Subcutaneous adipose tissue (tissue), 4 donors: ENCODE data around the gene IL10RA. TPM values are rescaled to one million over a fixed set of nuclear protein-coding genes. Genes with fewer than 3 reads are reported as not detected.

Experiments used
- CTCF ChIP-seq: fragments of 450-650 bp; IDR thresholded peaks from one replicate; pipeline ENCODE4 v1.5.1; 2016; ENCODE audit warnings: low read depth, mild to moderate bottlenecking, control low read depth, antibody characterized with exemption, moderate library complexity
- total RNA-seq, 4 donors: library from RNA; depleted of rRNA; stranded (reverse); fragments of >200 nt; gene quantifications; one replicate each; pipeline ENCODE4 v1.1.0, GENCODE V29; 2016

IL10RA gene
- total RNA-seq, 4 donors from 2014 or later, result 31.3 to 101 (median 48.6) TPM

- TF ChIP-seq CTCF, result no peak
Measured at GRCh38 chr11:117997823-117998579, 11.8 kb downstream of the IL10RA start.

- TF ChIP-seq CTCF, result no peak
Measured at GRCh38 chr11:117998664-117999353, 12.6 kb downstream of the IL10RA start.

GRCh38 chr11:117999354-117999993 lies 13.3 kb downstream of the IL10RA start:
- TF ChIP-seq CTCF, result no peak

- no peak for TF ChIP-seq CTCF
Measured at GRCh38 chr11:118000067-118000849, 14.1 kb downstream of the IL10RA start.

GRCh38 chr11:118000850-118001228 lies 14.6 kb downstream of the IL10RA start:
- no peak for TF ChIP-seq CTCF

- TF ChIP-seq CTCF, result no peak
Measured at GRCh38 chr11:118001494-118001971, 15.3 kb downstream of the IL10RA start.
